Measurements from ENCODE around the gene FAM149A. TPM values are rescaled to one million over a fixed set of nuclear protein-coding genes. Genes with fewer than 3 reads are reported as not detected.

FAM149A gene
- total RNA-seq, 1 experiment from 2014 or later: 6.6 TPM

- H3K27me3 Mint-ChIP-seq (ENCODE audit: insufficient read depth, unreplicated experiment): no peaks in the 10 kb centered on the region
- H3K9me3 Mint-ChIP-seq (ENCODE audit: unreplicated experiment): no peaks in the 10 kb centered on the region
- no peaks in the 10 kb centered on the region for H3K4me1 Mint-ChIP-seq (ENCODE audit: low read depth, unreplicated experiment)
- Histone ChIP-seq H3K27me3 (replicated peaks; ENCODE audit: control insufficient read depth, insufficient read depth, low read length) (no peaks in the 10 kb centered on the region), H3K9me3 (no peaks in the 10 kb centered on the region), H3K4me3 (ENCODE audit: low read depth, low read length) (no peak overlapping the region), H3K4me1 (no peaks in the 10 kb centered on the region), H3K36me3 (ENCODE audit: control insufficient read depth, insufficient read depth, low read length) (no peaks in the 10 kb centered on the region)
- no peak overlapping the region for H3K4me3 Mint-ChIP-seq (ENCODE audit: unreplicated experiment)
- no peaks in the 10 kb centered on the region for H3K36me3 Mint-ChIP-seq (ENCODE audit: insufficient read depth, unreplicated experiment)
- POLR2A ChIA-PET: no interaction called here
- CTCF ChIA-PET: no interaction called here
- H3K27ac Mint-ChIP-seq (ENCODE audit: unreplicated experiment): no peak overlapping the region
- BruUV-seq (replicated peaks): no TSS peak
- no peak for DNase-seq
- TF ChIP-seq CTCF (IDR thresholded peaks at IDR 0.05; ENCODE audit: insufficient read depth in 1 of 2, low read depth in 1 of 2, low read length in 1 of 2, severe bottlenecking in 1 of 2, unreplicated experiment in 1 of 2): no peak
- intact Hi-C loops (cut with micrococcal nuclease; ENCODE audit: unreplicated experiment): no loop called here
Measured at GRCh38 chr4:186159613-186160012, 55.1 kb downstream of the FAM149A start.

GRCh38 chr4:186161138-186161537 lies 56.6 kb downstream of the FAM149A start:
- ChIA-PET POLR2A (no interaction called here), CTCF (no interaction called here)
- Mint-ChIP-seq H3K36me3 (ENCODE audit: insufficient read depth, unreplicated experiment) (no peaks in the 10 kb centered on the region), H3K27ac (ENCODE audit: unreplicated experiment) (no peak overlapping the region), H3K4me1 (ENCODE audit: low read depth, unreplicated experiment) (no peaks in the 10 kb centered on the region), H3K27me3 (ENCODE audit: insufficient read depth, unreplicated experiment) (no peaks in the 10 kb centered on the region), H3K9me3 (ENCODE audit: unreplicated experiment) (no peaks in the 10 kb centered on the region), H3K4me3 (ENCODE audit: unreplicated experiment) (no peak overlapping the region)
- DNase-seq: no peak
- BruUV-seq (replicated peaks): no TSS peak
- Histone ChIP-seq H3K9me3 (no peaks in the 10 kb centered on the region), H3K36me3 (ENCODE audit: control insufficient read depth, insufficient read depth, low read length) (no peaks in the 10 kb centered on the region), H3K27me3 (replicated peaks; ENCODE audit: control insufficient read depth, insufficient read depth, low read length) (no peaks in the 10 kb centered on the region), H3K4me1 (no peaks in the 10 kb centered on the region), H3K4me3 (ENCODE audit: low read depth, low read length) (no peak overlapping the region)
- intact Hi-C loops (cut with micrococcal nuclease; ENCODE audit: unreplicated experiment): no loop called here
- TF ChIP-seq CTCF (IDR thresholded peaks at IDR 0.05; ENCODE audit: insufficient read depth in 1 of 2, low read depth in 1 of 2, low read length in 1 of 2, severe bottlenecking in 1 of 2, unreplicated experiment in 1 of 2): no peak

- CTCF ChIA-PET: no interaction called here
- intact Hi-C loops (cut with micrococcal nuclease; ENCODE audit: unreplicated experiment): no loop called here
- DNase-seq: no peak
- Histone ChIP-seq H3K9me3 (no peaks in the 10 kb centered on the region), H3K36me3 (ENCODE audit: control insufficient read depth, insufficient read depth, low read length) (no peaks in the 10 kb centered on the region), H3K4me3 (ENCODE audit: low read depth, low read length) (no peak overlapping the region), H3K27me3 (replicated peaks; ENCODE audit: control insufficient read depth, insufficient read depth, low read length) (no peaks in the 10 kb centered on the region), H3K4me1 (peaks cover 5% of the 10 kb centered on the region; the same call in 1 of the 2 replicates)
- H3K27me3 Mint-ChIP-seq (ENCODE audit: insufficient read depth, unreplicated experiment): no peaks in the 10 kb centered on the region
- H3K4me3 Mint-ChIP-seq (ENCODE audit: unreplicated experiment): no peak overlapping the region
- H3K4me1 Mint-ChIP-seq (ENCODE audit: low read depth, unreplicated experiment): peaks cover 7% of the 10 kb centered on the region
- BruUV-seq (replicated peaks): no TSS peak
- no peak overlapping the region for H3K27ac Mint-ChIP-seq (ENCODE audit: unreplicated experiment)
- POLR2A ChIA-PET: no interaction called here
- no peaks in the 10 kb centered on the region for H3K36me3 Mint-ChIP-seq (ENCODE audit: insufficient read depth, unreplicated experiment)
- TF ChIP-seq CTCF (IDR thresholded peaks at IDR 0.05; ENCODE audit: insufficient read depth in 1 of 2, low read depth in 1 of 2, low read length in 1 of 2, severe bottlenecking in 1 of 2, unreplicated experiment in 1 of 2): no peak
- no peaks in the 10 kb centered on the region for H3K9me3 Mint-ChIP-seq (ENCODE audit: unreplicated experiment)
Measured at GRCh38 chr4:186166852-186167512, 62.5 kb downstream of the FAM149A start.
